ENCODE results near the gene DNAJC18.
"Not testable (repeated sequence)": the region's sequence is repeated elsewhere in the genome, so short reads cannot be mapped to it uniquely, and the experiment has no call there.

Gene DNAJC18

DNA sequence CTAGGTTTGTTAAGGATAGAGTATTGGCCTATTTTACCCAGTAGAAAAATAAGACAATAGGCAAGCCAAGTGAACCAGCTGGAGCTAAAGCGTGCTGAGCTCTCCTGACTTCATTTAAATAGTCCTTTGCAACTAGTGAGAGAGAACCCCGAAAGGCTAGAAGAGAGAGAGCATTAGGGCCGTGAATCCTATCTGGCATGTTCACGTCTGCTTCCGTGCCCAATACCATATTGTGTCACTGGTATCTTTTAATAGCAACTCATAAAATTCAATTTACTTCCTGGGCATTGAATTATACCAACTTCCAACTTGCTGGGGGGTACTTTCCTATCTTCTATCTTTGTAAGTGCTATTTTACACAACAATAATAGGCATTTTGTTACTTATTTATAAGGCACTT is 13.8 kb downstream of the DNAJC18 start:
- no peak for DNase-seq

DNA sequence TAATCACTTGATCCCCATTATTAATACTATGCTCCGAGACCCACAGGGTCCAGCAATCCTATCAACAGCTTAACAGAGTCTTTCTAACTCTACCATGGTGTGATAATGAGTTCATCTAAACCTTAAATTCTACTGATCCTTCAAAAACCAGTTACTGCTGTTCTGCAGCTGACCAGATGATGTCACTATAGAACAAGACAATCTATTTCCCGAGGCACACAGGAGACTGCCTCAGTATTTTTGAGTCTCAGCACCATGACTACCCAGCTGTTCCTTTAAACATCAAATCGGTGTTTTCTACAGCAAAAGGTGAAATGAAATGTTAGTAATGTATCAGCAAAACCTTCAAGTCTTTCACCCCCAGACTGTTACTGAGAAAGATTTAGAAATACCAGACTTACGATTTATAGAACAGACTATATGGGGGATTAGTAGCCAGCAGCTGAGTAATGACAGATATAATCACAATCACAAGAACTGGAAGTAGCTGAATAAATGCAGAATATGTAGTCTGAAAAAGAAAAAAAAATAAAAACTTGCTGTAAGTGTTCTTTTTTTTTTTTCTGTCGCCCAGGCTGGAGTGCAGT is 16.9 kb downstream of the DNAJC18 start:
- DNase-seq: peak; percentile 26

DNA sequence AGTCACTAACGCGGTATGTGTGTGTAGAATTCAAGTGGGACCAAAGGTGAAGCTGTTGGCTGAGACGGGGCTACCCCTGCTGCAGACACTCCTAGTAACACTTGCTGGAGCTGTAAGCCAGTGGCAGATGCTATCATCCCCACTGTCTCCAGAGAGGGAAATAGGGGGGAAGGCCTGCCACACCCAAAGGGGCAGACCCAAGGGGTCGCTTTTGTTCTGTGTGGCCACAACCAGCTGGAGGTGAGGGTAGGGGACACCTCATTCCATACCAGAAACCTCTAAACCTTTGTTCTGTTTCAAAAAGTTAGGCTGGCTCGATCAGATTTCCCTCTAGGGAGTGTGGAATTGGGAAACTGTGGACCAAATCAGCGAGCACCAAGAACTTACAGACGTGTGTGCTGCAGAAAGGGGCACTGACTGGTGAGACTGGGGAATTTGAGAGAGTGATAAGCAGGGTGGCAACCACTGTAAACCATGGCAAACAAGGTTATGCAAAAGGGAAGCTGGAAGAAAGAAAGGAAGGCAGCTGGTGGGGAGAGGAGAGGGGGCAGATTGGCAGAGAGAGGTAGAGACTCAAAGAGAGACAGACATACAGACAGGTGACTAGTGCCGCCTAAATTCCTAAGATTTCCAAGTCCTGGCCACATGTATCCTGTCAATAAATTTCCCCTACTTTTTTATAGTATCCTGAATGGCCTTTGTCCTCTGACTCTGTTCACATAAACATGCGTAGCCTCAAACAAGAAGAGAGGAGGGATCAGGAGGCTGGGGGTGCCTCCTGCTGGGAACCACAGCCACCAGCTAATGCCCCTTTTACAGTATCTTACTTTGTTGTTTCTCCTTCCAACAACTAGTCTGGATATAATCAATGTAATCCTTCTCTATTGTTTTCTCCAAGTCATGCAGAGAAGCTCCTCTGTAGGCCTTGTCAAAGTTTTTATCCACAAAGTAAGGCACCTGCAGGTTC is 19.8 kb downstream of the DNAJC18 start:
- DNase-seq: no peak

DNA sequence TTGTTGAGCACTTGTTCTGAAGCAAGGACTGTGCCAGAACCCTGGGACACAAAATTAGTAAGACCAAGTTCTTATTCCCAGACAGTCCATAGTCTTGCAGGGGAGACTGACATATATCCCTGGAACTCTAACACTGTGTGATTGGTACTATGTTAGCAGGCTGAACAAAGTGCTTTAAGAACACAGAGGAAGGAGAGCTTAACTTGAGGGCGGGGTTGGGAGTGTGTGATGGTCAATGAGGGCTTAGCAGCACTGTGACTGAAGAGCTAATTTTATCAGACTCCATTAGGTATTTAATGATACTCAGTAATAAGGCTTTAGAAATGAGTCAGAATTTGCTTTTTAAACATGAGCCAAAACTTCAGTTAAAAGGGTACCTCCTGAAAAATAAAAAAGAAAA is 20.5 kb downstream of the DNAJC18 start:
- DNase-seq: no peak

DNA sequence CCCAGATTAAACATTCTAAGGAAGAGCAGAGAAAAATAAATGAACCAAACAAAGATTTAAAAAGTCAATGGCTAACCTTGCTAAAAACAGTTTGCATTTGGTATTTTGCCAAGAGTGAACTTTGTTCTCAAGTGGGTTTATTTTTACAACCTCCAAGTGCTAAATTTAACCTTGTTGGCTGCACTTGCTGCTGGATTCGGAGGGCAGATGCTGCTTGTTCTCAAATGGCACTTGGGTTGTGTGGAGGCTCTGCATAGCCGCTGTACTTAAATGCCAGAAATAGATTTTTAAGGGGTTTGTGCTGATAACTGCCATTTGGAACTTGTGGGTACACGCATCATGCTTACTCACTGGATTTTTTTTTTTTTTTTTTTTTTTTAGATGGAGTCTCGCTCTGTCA is 22.1 kb downstream of the DNAJC18 start:
- DNase-seq: no peak

DNA sequence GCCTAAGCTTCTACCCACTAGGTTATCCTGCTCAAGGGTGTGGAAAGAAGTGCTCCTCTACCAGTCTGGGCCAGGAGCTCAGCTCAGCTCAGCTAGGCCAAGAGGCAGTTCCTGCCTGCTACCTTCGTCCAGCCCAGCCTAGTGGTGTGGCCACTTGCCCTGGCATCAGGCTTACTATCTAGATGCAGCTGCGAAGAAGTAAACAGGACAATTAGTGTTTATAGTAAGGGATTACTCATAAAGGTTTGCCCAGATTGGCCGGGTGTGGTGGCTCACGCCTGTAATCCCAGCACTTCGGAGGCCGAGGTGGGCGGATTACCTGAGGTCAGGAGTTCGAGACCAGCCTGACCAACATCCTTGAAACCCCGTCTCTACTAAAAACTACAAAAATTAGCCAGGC is 22.7 kb downstream of the DNAJC18 start:
- DNase-seq: no peak

DNA sequence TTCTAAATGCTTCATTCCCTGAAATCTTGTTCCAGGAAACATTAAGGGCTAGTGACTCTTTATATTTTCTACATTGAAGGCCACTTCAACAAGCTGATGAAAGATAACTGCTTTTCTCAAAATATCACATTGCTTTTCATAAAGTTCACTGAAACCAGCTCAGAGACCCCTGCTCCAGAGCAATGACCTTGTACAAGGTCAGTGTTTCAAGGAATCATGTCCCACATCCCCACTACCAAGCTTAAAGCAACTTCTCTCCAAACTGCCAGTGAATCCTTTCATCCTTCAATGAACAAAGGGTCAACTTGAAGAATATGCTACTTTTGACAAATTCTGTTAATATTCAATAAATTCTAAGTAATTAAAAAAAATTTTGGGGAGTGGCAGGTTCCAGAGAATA is 23.5 kb downstream of the DNAJC18 start:
- DNase-seq: no peak

DNA sequence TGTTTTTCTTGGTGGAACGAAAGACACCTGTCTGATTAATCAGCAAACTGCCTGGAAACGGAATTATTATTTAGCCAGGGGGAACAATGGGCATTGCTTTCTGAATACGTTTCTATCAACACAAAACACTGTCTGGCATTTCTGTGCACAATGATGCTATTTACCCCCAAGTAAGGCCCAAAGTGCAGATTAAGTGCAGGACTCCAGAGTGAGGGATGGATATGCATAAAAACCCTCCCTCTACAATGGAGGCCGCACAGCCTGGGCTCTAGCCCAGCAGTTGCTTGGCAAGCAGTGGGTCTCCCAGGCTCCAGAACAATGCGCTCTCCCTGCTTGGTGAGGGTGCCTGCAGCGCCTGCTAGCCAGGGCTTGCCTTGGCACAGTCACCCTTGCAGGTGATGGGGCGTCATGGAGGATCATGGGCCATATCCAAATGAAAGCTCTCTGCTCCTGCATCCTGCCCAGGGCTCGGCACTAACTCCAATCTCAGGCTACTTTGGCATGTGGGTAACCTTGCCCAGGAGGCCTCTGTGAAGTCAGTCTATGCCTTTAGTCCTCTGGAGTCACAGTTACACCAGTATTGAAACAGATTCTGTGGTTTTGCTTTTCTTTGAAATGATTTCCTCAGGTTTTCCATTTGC is 24.0 kb downstream of the DNAJC18 start:
- no peak for DNase-seq

DNA sequence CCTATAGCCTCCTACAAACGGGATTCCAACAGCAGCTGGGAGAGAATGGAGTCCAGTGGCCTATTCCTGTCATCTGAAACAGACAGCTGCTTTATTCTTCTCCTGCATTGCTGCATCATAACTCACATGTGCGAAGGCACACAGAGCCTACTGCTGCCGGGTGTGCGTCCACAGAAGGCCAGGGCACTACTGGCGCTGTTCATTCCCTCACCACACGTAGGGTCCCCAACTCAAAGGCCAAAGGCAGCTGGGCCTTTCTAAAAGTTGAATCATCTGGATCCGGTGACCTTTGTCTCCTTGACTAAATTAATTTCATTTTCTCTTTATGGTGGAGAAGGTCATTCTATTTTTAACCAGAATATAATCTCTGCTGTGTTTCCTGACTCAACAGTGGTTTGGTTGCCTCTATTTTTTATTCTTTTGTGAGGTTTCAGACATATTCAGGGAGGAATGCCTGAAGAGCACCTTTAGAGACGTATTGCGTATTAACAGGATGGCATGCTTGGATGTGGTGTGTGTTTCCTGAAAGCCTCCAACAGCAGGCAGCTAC is 24.7 kb downstream of the DNAJC18 start:
- DNase-seq: no peak

DNA sequence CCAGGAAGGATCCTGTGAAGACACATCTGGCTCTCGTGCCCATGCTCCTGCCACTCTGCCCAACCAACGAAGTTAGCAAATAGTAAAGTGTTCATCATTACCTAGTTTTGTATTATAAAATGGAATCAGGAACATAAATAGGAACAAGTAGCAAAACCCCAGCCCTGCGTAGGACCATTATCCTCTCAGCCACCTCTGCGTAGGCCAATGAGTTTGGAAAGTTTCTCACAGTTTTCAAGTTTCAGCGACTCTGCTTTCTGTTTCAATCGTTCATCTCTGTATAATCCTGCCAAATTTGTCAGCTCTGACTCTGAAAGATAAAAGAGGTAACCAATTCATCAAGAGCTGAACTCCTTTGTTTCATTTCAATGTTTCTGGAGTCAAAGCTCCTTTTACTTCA is 25.4 kb downstream of the DNAJC18 start:
- no peak for DNase-seq

DNA sequence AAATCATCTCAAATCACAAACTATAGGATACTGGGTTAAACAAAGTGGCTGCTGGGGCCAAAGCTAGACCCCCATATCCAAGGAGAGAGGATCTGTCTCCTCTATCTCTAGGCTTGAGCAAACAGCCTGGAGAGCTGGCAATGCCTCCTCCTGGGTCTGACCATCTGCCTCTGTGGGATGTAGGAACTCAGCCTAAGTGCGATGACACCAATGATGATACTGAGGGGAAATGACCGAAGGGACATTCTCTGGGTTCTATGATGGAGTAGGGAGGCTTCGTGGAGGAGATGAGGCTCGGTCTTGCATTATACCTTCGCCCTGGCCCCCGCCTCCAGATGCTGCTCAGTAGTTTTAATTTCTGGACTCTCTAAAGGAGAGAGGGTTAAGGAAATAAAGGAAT is 26.2 kb downstream of the DNAJC18 start:
- DNase-seq: no peak

DNA sequence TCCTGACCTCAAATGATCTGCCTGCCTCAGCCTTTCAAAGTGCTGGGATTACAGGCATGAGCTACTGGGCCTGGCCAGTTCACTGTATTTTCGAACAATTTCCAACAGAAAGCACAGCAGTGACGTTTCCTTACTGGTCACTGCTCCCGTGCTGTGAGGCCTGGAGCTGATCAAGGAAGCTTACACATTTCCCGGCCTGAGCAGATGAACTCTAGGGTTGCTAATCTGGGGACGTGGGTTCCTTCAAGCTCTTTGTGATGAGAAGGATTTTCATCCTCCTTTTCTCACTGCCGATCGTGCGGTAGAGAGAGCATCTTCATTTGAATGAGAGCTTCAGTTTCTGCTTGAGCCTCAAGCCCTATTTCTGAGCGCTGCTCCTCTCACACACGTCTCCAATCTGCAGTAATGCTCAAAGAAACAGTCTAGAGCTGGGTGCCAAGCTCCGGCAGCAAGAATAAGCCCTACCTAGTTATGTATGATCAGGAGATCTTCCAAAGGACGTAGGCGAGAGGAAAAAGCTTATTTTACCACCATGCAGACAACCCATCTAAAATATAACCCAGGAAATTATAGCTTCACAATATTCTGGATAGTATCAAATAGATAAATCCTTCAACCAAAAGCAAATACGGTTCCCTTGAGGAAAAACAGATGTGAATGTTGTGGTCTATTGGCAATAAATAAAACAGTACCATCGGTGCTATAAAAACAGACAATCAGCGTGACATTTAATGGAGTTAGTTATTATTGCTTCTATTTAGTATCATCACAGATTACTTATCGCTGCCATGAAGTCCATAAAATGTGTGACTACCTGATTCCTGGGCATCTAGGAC is 28.1 kb downstream of the DNAJC18 start:
- DNase-seq: no peak

DNA sequence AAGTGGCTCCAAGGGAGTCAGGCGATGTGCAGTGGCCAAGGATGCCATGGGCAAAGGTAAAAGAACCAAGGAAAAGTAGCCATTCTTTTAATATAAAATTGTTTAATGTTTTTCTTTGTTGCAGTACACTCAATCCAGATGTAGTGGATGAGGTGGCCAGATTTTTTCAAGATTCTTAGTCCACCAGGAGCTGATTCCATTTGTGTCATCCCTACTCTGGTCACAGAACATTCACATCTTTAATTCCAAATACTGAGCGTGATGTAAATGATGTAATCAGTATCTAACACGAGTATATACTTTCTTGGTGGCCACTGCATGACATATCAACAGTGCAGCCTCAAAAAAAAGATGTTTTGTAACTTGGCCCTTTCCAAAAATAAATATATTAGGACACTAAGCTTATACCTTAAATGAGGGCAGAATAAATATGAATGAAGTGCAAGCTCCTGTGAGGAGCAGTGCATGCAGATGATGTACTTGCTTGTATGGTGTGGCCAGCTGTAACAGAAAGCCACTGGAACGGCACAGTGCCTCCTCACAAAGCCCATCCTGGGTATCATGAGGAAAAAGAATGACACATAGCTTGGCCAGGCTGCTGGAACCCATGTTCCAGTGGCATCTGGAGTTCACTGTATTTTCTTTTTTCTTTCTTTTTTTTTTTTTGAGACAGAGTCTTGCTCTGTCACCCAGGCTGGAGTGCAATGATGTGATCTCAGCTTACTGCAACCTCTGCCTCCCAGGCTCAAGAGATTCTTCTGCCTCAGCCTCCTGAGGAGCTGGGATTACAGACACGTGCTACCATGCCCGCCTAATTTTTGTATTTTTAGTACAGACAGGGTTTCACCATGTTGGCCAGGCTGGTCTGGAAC is 29.0 kb downstream of the DNAJC18 start:
- no peak for DNase-seq

DNA sequence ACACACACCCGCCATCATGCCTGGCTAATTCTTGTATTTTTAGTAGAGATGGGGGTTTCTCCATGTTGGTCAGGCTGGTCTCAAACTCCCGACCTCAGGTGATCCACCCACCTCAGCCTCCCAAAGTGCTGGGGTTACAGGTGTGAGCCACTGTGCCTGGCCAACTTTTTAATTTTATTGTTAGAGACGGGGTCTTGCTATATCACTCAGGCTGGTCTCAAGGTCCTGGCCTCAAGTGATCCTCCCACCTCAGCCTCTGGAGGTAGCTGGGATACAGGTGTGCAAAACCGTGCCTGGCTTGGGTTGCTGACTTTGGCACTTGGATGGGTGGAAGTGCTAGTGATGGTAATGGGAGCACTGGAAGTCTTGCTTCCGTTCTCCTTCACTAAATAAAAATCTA is 30.2 kb downstream of the DNAJC18 start:
- not testable (repeated sequence) for DNase-seq

DNA sequence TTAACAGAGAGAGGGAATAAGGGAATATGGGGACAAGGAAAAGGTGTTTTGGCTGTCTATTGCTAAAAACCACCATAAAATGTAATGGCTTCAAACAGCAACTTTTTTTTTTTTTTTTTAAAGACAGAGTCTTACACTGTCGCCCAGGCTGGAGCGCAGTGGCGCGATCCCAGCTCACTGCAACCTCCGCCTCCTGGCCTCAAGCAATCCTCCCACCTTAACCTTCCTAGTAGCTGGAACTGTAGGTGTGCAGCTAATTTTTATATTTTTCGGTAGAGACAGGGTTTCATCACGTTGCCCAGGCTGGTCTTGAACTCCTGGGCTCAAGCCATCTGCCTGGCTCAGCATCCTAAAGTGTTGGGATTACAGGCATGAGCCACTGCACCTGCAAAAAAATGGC is 31.1 kb downstream of the DNAJC18 start:
- no peak for DNase-seq

DNA sequence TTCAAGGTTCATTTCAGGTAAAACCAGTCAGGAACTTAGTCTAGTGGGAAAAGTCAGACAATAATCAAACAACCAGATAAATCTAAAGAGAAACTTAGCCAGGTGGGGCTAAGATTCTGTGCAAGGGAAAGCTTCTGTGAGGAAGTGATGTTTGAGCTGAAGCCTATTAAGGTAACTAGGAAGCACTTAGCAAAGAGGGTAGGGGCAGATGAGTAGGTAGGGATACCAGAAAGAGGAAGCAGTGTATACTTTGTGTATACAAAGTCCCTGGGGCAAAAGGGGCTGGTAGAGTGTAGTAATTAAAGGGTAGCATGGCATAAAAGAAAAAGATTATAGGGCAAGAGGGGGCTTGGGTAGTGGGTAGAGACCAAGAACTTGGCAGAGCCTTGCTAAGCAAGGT is 31.8 kb downstream of the DNAJC18 start:
- DNase-seq: no peak

DNA sequence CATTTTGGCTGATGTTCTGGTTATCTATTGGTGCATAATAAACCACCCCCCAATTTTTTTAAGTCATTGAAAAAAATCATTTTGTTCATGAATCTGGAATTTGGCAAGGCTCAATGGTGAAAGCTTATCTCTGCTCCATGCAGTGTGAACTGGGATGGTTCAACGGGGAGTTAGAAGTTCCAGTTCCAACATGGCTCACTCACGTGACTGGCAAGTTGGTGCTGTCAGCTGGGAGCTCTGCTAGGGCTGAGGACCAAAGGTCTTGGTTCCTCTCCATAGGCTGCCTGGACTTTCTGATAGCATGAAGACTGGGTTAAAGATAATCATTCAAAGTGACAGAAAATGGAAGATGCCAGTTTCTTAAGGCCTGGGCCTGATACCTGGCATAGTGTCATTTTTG is 32.4 kb downstream of the DNAJC18 start:
- DNase-seq: no peak

DNA sequence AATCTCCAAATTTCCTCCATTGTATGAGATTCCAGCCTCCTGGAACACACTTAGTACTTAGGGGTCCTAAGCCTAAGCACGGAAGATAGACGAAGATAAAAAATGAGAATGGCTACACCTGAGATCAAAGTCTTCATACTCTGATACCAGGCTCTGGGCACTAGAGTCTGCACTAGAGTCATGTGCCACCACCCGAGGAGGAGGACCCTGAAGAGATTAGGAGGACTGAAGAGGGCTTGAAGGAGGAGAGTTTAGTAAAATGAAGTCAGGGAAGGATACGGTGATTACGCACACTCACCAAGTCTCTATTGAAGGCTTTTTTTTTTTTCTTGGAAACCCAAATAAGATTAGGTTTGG is 34.9 kb downstream of the DNAJC18 start:
- DNase-seq: no peak

DNA sequence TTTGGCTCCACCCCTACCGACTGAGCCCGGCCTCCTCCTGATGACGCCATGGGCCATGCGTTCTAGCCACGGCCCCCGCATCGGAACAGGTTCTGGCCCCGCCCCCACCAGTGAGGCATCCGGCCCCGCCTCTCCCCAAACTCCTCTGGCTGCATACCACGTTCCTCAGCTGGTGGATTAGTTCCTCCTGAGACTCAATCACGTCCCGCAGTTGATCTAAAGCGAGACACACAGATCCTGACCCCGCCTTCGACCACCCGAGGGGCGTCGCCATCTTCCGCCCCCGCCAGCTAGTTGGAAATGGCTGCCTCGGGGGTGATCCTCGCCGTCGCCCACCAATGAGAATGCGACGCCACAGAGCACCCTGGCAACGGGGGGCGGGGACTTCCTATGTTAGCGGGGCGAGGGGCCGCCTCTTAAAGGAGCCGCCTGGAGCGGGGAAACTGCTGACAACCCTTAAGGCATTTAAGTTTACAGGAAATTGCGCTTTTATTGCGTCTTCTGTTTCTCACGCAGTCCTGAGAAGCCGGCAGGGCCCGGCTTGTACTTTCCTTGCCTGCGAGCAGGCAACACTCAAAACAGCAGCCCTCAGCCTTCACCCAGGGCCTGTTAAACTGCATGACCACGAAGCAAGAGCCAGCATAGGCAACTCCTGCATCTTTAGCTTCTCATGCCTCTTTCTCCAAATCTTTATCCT is 35.4 kb downstream of the DNAJC18 start, which contains the start of gene SPATA24:
Gene SPATA24, minus strand, starts transcription at position 303 of the 697 bp plus-strand sequence. Its CDS starts 29 bp downstream, at position 274.
- peak; percentile 90 for DNase-seq

DNA sequence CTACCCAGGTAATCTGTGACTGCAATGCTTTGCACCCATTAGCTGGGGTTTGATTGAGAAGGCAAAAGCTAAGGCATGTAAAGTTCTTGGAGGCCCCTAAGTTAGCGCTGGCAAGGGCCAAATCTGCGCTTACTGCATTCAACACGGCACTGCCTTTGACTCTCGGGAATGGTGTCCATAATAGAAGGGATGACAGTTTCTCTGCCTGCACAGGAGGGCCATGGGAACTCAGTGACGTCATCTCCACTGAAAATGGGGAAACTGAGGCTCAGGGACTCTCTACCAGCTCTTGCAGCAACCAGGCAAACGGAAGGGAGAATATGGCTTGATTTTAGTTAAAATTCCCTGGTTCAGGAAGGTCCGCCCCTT is 35.9 kb downstream of the DNAJC18 start:
- no peak for DNase-seq

DNA sequence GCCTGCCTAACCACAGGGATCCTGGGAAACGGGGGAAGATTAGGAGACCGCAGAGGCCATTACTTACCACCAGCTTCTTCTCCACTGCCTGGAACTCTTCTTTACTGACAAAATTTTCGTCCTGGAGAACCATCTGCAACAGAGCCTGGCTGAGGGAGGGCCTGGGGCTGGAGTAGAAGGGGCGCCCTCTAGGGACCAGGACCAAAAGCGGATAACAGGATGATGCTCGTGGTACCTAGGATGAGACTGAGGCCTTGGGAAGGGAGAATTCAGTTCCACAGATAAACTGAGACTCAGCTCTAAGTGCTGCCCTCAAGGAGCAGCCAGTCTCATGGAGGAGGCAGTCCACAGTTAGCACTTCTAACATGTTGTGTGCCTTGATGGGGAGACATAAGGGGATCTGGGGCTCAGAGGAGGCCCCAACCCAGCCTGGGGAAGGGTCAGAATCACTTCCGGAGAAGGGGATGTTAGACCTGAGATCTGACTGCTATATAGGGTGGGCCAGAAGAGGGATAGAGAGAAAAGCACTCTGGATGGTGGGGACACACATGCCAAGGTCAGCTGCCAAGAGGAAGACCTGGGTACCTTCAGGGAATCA is 36.7 kb downstream of the DNAJC18 start:
- DNase-seq: no peak

Measured in NCI-H1436 treated with DMSO at 0.1 percent for 48 hours (cell line).